NCI-H460 (cell line): Measurements from ENCODE around the gene FAM3A. TPM values are rescaled to one million over a fixed set of nuclear protein-coding genes. Genes with fewer than 3 reads are reported as not detected.

ENCODE experiments used
- DNase-seq: peaks from one replicate; pipeline ENCODE4 v3.0.0-alpha.2; 2016; ENCODE audit warnings: low read depth; ENCODE audit errors: extremely low read depth
- total RNA-seq: library from RNA; depleted of rRNA; stranded (reverse); fragments of >200 nt; shearing (Covaris generic); gene quantifications from 2 replicates; pipeline ENCODE4 v1.2.3, GENCODE V29; 2014

Gene FAM3A
- total RNA-seq, 1 experiment from 2014 or later, result 42.1 TPM

GRCh38 chrX:154483325-154483724 is 32.7 kb downstream of the FAM3A start:
- no peak for DNase-seq

- DNase-seq, result no peak
Observed at GRCh38 chrX:154482786-154483185, 33.2 kb downstream of the FAM3A start.

- no peak for DNase-seq
Observed at GRCh38 chrX:154481911-154482601, 34.0 kb downstream of the FAM3A start.

- no peak for DNase-seq
Observed at GRCh38 chrX:154481195-154481594, 34.8 kb downstream of the FAM3A start.

- peak; percentile 89 for DNase-seq
Observed at GRCh38 chrX:154478728-154479622, 37.1 kb downstream of the FAM3A start, which contains the start of gene LAGE3. LAGE3 (minus strand) TSS chrX:154479281; CDS start chrX:154478915, 366 bp downstream.

- DNase-seq, result no peak
Observed at GRCh38 chrX:154477891-154478477, 38.0 kb downstream of the FAM3A start.

GRCh38 chrX:154476821-154477220 is 39.2 kb downstream of the FAM3A start:
- no peak for DNase-seq

GRCh38 chrX:154473683-154474082 is 42.3 kb downstream of the FAM3A start:
- DNase-seq, result no peak

GRCh38 chrX:154472685-154473632 is 43.1 kb downstream of the FAM3A start:
- no peak for DNase-seq

GRCh38 chrX:154471839-154472684 is 44.0 kb downstream of the FAM3A start:
- DNase-seq, result no peak

GRCh38 chrX:154470914-154471568 is 45.0 kb downstream of the FAM3A start:
- DNase-seq, result no peak

GRCh38 chrX:154470434-154470833 is 45.6 kb downstream of the FAM3A start:
- no peak for DNase-seq

GRCh38 chrX:154469880-154470279 is 46.2 kb downstream of the FAM3A start:
- DNase-seq, result no peak

- DNase-seq, result no peak
Observed at GRCh38 chrX:154469114-154469513, 46.9 kb downstream of the FAM3A start.

- no peak for DNase-seq
Observed at GRCh38 chrX:154468217-154468616, 47.8 kb downstream of the FAM3A start.

- no peak for DNase-seq
Observed at GRCh38 chrX:154467556-154467955, 48.5 kb downstream of the FAM3A start.

- DNase-seq, result no peak
Observed at GRCh38 chrX:154466907-154467306, 49.1 kb downstream of the FAM3A start.

- no peak for DNase-seq
Observed at GRCh38 chrX:154466036-154466435, 50.0 kb downstream of the FAM3A start.

GRCh38 chrX:154465601-154466000 is 50.4 kb downstream of the FAM3A start:
- DNase-seq, result no peak
